ENCODE results near the gene STEAP3. TPM values are rescaled to one million over a fixed set of nuclear protein-coding genes. Genes with fewer than 3 reads are reported as not detected.

STEAP3 gene
- total RNA-seq, 1 experiment from 2014 or later, result 24.0 TPM

DNA sequence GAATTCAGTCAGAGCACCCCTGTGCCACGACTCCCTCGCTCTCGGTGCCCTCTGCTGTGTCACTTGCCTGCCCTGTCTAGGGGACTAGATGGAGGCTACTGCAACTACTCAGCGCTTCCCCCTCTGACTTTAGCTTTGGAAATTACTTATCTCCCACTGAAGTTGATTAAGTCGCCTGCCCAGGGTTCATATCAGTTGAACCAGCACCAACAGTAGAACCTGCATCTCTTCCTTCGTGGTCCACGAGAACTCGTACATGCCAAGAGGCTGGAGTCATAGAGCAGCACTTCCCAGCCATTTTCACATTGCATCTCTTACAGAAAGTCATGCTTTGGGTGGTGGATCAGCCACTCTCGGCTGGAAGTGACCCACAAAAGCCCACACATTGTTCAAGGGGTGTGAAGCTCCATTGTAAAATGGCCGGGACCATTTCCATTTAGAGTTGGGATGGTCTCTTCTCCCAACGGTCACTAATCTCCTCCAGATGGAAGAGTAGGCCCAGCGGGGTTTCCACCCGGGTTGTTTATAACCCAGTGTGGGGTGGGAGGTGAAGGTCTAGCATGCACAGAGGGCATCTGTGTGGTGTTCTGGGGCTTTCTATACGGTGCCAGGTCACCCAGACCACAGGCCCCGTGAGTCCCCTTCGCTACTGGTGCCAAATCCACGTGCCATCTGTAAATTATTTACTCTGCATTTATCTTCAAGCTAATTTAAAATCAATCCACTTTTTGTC lies 38.0 kb downstream of the STEAP3 start:
- ATAC-seq (no peak), DNase-seq (ENCODE audit: low spot score) (no peak)
- Mint-ChIP-seq H3K27me3 (ENCODE audit: low read depth) (no peaks in the 10 kb centered on the region), H3K36me3 (peaks cover 4% of the 10 kb centered on the region; the same call in 1 of the 2 replicates), H3K4me1 (peaks cover 37% of the 10 kb centered on the region), H3K27ac (no peak overlapping the region), H3K4me3 (no peak overlapping the region), H3K9me3 (no peaks in the 10 kb centered on the region)
- ChIA-PET CTCF (no interaction called here), POLR2A (no interaction called here)
- no peak for TF ChIP-seq ZNF121 (CRISPR knock-in tag; IDR thresholded peaks at IDR 0.05)
- no peak for TF ChIP-seq GRHL2 (CRISPR knock-in tag; IDR thresholded peaks at IDR 0.05; ENCODE audit: insufficient replicate concordance, severe bottlenecking)
- TF ChIP-seq JAZF1 (CRISPR knock-in tag; IDR thresholded peaks at IDR 0.05), result no peak
- TF ChIP-seq, protein P1, sequence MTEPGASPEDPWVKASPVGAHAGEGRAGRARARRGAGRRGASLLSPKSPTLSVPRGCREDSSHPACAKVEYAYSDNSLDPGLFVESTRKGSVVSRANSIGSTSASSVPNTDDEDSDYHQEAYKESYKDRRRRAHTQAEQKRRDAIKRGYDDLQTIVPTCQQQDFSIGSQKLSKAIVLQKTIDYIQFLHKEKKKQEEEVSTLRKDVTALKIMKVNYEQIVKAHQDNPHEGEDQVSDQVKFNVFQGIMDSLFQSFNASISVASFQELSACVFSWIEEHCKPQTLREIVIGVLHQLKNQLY (CRISPR knock-in tag; IDR thresholded peaks at IDR 0.05), result no peak
- TF ChIP-seq, protein P2, sequence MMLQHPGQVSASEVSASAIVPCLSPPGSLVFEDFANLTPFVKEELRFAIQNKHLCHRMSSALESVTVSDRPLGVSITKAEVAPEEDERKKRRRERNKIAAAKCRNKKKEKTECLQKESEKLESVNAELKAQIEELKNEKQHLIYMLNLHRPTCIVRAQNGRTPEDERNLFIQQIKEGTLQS (CRISPR knock-in tag; conservative IDR thresholded peaks at IDR 0.05), result no peak
- TF ChIP-seq, protein P3, sequence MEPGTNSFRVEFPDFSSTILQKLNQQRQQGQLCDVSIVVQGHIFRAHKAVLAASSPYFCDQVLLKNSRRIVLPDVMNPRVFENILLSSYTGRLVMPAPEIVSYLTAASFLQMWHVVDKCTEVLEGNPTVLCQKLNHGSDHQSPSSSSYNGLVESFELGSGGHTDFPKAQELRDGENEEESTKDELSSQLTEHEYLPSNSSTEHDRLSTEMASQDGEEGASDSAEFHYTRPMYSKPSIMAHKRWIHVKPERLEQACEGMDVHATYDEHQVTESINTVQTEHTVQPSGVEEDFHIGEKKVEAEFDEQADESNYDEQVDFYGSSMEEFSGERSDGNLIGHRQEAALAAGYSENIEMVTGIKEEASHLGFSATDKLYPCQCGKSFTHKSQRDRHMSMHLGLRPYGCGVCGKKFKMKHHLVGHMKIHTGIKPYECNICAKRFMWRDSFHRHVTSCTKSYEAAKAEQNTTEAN (CRISPR knock-in tag; IDR thresholded peaks at IDR 0.05), result no peak
- no peak for TF ChIP-seq ZMAT4 (CRISPR knock-in tag; IDR thresholded peaks at IDR 0.05)
- no peak for TF ChIP-seq ZNF263 (CRISPR knock-in tag; IDR thresholded peaks at IDR 0.05; ENCODE audit: low read depth)
- no peak for TF ChIP-seq NR2C2 (CRISPR knock-in tag; IDR thresholded peaks at IDR 0.05)
- TF ChIP-seq ATF1 (CRISPR knock-in tag; IDR thresholded peaks at IDR 0.05), result no peak

DNA sequence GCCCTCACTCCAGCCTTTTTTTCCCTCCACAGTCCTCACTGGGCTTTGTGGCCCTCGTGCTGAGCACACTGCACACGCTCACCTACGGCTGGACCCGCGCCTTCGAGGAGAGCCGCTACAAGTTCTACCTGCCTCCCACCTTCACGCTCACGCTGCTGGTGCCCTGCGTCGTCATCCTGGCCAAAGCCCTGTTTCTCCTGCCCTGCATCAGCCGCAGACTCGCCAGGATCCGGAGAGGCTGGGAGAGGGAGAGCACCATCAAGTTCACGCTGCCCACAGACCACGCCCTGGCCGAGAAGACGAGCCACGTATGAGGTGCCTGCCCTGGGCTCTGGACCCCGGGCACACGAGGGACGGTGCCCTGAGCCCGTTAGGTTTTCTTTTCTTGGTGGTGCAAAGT lies 39.4 kb downstream of the STEAP3 start:
- ChIA-PET CTCF (no interaction called here), POLR2A (no interaction called here)
- peaks cover 4% of the 10 kb centered on the region; the same call in 1 of the 2 replicates for H3K36me3 Mint-ChIP-seq
- H3K4me1 Mint-ChIP-seq, result peaks cover 33% of the 10 kb centered on the region
- no peaks in the 10 kb centered on the region for H3K27me3 Mint-ChIP-seq (ENCODE audit: low read depth)
- DNase-seq (ENCODE audit: low spot score), result no peak
- H3K27ac Mint-ChIP-seq, result no peak overlapping the region
- ATAC-seq, result no peak
- no peaks in the 10 kb centered on the region for H3K9me3 Mint-ChIP-seq
- H3K4me3 Mint-ChIP-seq, result no peak overlapping the region
- TF ChIP-seq HMGA2 (CRISPR knock-in tag; IDR thresholded peaks at IDR 0.05) (no peak), PRRX2 (CRISPR knock-in tag; IDR thresholded peaks at IDR 0.05) (no peak), CBFB (CRISPR knock-in tag; IDR thresholded peaks at IDR 0.05; ENCODE audit: low read depth) (no peak), ESRRA (CRISPR knock-in tag; IDR thresholded peaks at IDR 0.05; ENCODE audit: borderline replicate concordance) (no peak), GABPB1 (CRISPR knock-in tag; IDR thresholded peaks at IDR 0.05) (no peak), ATF1 (CRISPR knock-in tag; IDR thresholded peaks at IDR 0.05) (no peak), ETV6 (CRISPR knock-in tag; IDR thresholded peaks at IDR 0.05) (no peak), ZNF416 (CRISPR knock-in tag; IDR thresholded peaks at IDR 0.05) (no peak), JUN (CRISPR knock-in tag; IDR thresholded peaks at IDR 0.05) (no peak), ATF6 (CRISPR knock-in tag; IDR thresholded peaks at IDR 0.05) (no peak), ZNF138 (CRISPR knock-in tag; conservative IDR thresholded peaks at IDR 0.05) (no peak), SMAD4 (CRISPR knock-in tag; IDR thresholded peaks at IDR 0.05) (no peak), KAT7 (CRISPR knock-in tag; IDR thresholded peaks at IDR 0.05; ENCODE audit: borderline replicate concordance) (no peak), JAZF1 (CRISPR knock-in tag; IDR thresholded peaks at IDR 0.05) (no peak), ZNF425 (CRISPR knock-in tag; conservative IDR thresholded peaks at IDR 0.05) (no peak), ZNF317 (CRISPR knock-in tag; IDR thresholded peaks at IDR 0.05; ENCODE audit: borderline replicate concordance, low read depth) (no peak)
- TF ChIP-seq, protein P4, sequence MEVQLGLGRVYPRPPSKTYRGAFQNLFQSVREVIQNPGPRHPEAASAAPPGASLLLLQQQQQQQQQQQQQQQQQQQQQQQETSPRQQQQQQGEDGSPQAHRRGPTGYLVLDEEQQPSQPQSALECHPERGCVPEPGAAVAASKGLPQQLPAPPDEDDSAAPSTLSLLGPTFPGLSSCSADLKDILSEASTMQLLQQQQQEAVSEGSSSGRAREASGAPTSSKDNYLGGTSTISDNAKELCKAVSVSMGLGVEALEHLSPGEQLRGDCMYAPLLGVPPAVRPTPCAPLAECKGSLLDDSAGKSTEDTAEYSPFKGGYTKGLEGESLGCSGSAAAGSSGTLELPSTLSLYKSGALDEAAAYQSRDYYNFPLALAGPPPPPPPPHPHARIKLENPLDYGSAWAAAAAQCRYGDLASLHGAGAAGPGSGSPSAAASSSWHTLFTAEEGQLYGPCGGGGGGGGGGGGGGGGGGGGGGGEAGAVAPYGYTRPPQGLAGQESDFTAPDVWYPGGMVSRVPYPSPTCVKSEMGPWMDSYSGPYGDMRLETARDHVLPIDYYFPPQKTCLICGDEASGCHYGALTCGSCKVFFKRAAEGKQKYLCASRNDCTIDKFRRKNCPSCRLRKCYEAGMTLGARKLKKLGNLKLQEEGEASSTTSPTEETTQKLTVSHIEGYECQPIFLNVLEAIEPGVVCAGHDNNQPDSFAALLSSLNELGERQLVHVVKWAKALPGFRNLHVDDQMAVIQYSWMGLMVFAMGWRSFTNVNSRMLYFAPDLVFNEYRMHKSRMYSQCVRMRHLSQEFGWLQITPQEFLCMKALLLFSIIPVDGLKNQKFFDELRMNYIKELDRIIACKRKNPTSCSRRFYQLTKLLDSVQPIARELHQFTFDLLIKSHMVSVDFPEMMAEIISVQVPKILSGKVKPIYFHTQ (CRISPR knock-in tag; IDR thresholded peaks at IDR 0.05), result no peak
